ENCODE results near the gene OR6A2. TPM values are rescaled to one million over a fixed set of nuclear protein-coding genes. Genes with fewer than 3 reads are reported as not detected.

OR6A2 gene
- total RNA-seq, 1 donor from 2014 or later, result 0.18 TPM

- DNase-seq (ENCODE audit: low spot score), result no peak
- ATAC-seq, result peak; percentile 70
- intact Hi-C loops (cut with DNase I), result no loop called here
Measured at GRCh38 chr11:6771926-6772893, 27.3 kb downstream of the OR6A2 start, which contains the start of gene OR2AG2. OR2AG2 (minus strand) TSS chr11:6771976; CDS start chr11:6768957, 3,019 bp downstream.

DNA sequence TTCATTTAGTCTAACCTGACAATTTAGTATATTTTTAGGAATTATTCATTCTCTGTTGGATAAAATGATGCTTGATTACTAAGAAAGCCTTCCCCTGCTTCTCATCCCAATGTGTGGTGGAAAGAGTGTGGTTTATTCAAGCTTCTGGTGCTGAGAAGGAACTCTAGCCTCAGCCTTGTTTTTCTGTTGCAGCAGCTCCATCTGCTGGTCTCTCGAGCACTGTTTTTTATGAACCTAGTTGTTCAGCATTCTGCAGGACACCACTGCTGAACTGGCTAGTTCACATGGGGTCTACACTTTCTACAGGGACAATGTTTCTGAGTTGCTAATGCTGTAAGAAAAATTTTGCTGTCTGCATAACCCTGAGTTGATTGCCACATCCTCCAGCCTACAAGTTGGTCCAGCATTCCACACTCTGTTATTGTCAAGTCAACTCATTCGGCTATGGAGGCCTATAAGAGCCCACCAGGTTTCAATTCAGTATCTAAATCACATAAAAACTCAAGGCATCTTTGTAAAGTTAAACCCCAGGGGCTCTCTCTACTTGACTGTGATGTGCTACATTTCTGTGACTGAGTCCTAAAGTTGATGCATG is 42.0 kb downstream of the OR6A2 start:
- DNase-seq (ENCODE audit: low spot score) (no peak), ATAC-seq (peak; percentile 69)

DNA sequence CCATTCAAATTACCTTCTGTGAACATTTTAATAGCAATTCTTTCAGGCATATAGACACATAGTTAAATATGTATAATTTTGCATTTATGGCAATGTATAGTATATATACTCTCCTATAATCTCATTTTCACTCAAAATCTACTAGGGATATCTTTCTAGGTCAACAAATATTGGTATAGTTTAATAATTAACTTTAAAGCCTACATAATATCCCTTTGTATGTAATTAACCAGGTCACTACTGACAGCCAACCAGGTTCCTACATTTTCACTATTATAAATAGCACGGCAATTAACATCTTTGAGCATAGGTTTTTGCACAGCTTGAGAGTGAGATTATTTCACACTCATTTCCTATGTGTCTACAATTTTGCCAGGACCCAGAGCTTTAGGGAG is 43.5 kb downstream of the OR6A2 start:
- DNase-seq (ENCODE audit: low spot score) (no peak), ATAC-seq (no peak)
- intact Hi-C loops (cut with DNase I), result no loop called here

More for the DNA sequence above, 42.0 kb downstream of the OR6A2 start:
- intact Hi-C loops (cut with DNase I), result no loop called here

- ATAC-seq, result peak; percentile 45
- DNase-seq (ENCODE audit: low spot score), result no peak
- intact Hi-C loops (cut with DNase I), result no loop called here
Measured at GRCh38 chr11:6755303-6755952, 44.1 kb downstream of the OR6A2 start.

DNA sequence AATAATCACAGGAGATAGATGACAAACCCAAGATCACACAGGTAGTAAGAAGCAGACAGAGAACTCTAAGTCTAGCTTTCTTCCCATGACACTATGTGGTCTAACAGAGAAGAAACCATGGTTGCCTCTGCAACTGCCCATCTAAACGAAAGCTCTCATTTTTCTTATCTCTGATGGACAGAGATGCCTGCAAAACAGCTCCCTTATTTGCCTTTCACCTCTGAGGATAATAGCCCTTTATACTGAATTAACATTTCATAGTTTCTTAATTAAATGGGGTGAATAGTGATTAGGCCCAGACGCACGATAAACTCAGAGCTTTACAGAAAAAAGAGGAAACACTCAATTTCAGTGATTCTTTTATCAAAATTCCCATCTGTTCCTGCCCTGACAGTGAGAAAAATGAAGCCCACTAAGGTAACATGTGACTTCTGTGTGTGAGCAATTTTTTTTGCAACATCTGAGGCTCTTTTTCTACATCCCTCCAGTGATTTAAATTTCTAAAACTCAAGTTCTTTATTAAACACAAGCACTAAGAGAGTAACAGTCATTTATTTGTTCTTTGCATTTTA is 52.3 kb downstream of the OR6A2 start:
- intact Hi-C loops (cut with DNase I), result no loop called here
- ATAC-seq (no peak), DNase-seq (ENCODE audit: low spot score) (no peak)

DNA sequence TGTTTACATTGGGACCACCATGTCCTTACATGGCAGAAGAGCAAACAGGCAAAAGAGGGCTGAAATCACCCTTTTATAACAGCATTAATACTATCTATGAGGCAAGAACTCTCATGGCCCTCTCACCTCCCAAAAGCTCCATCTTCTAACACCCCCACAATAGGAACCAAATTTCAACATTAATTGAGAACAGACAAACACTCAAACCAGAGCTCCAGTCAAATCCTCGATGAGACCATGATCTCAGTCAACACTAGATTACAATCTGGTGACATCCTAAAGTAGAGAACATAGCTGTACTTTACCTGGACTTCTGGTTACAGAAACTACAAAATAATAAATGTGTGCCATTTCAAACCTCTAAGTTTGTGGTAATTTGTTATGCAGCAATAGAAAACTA is 52.9 kb downstream of the OR6A2 start:
- no peak for DNase-seq (ENCODE audit: low spot score)
- intact Hi-C loops (cut with DNase I), result no loop called here
- ATAC-seq, result no peak

DNA sequence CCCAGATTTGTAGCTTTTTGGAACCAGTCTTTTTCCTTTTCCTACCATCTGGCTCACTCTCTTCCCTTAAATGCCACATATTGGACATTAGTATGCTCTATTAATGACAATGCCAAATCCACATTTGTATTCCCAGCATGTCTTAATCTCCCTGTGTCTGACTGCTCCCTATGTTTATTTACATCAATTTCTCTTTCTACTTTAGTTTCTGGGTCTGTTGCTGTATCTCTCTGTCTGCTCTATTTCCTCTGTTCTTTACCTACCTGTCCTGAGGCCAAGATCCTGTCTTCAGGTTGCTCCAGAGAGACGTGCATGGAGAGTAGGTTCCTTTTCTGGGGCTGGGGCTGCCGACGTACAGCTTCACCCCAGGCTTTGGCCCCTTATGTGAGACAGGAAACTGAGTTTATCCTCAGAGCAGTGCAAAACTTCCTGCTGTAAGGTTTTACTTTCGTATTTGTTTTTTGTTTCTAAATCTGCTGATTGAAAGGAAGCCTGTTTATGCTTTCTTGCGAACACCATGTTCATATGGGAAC is 53.3 kb downstream of the OR6A2 start:
- DNase-seq (ENCODE audit: low spot score) (no peak), ATAC-seq (no peak)
- intact Hi-C loops (cut with DNase I), result no loop called here

DNA sequence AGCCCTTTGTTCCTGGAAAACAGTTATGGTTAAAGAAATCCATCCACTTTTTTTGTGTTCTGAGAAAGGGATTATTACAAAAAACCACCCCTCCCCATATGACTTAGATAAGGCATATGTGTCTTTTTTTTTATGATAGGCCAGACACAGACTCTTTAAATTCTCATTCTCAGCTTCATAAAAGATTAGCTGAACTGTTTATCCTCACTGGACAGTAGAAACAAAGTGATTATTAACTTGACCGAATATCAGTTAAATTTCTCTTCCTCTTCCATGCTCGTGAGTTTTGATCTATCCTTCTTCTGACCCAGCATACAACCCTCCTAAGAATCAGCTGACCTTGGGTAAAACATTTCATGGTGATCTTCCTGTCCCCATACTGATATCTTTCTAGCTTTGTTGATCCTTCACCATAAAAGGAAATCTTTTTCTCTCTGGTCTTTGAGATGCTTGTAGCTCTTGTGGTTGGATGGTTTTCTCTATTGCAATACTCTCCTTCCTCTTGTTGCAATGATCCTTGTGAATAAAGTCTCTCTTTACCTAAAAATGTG is 53.9 kb downstream of the OR6A2 start:
- DNase-seq (ENCODE audit: low spot score), result no peak
- intact Hi-C loops (cut with DNase I), result no loop called here
- no peak for ATAC-seq

GRCh38 chr11:6745018-6745417 is 54.5 kb downstream of the OR6A2 start:
- ATAC-seq (no peak), DNase-seq (ENCODE audit: low spot score) (no peak)
- intact Hi-C loops (cut with DNase I), result no loop called here

- intact Hi-C loops (cut with DNase I), result no loop called here
- no peak for ATAC-seq
- DNase-seq (ENCODE audit: low spot score), result no peak
Measured at GRCh38 chr11:6742260-6742659, 57.2 kb downstream of the OR6A2 start.

Other genes starting within 250 kb of the OR6A2 start
- 20.9 TPM for gene RRP8, start 196.1 kb downstream of the OR6A2 start, total RNA-seq
- 208 TPM for gene ILK, start 195.9 kb downstream of the OR6A2 start, total RNA-seq
- gene TAF10, start 187.5 kb downstream of the OR6A2 start, total RNA-seq, result 79.4 TPM
- 100 TPM for gene TPP1, start 180.3 kb downstream of the OR6A2 start, total RNA-seq
- gene DCHS1, start 143.9 kb downstream of the OR6A2 start, total RNA-seq, result 22.7 TPM
- gene MRPL17, start 116.3 kb downstream of the OR6A2 start, total RNA-seq, result 25.5 TPM
- not detected for gene OR2AG2, start 27.7 kb downstream of the OR6A2 start, total RNA-seq
- not detected for gene OR2AG1, start 16.7 kb downstream of the OR6A2 start, total RNA-seq
- gene OR10A5, start 46.0 kb upstream of the OR6A2 start, total RNA-seq, result not detected
- not detected for gene OR10A2, start 63.4 kb upstream of the OR6A2 start, total RNA-seq
- not detected for gene OR10A4, start 76.9 kb upstream of the OR6A2 start, total RNA-seq
- gene OR2D2, start 92.8 kb upstream of the OR6A2 start, total RNA-seq, result not detected
- not detected for gene OR2D3, start 121.3 kb upstream of the OR6A2 start, total RNA-seq
- gene ZNF215, start 126.7 kb upstream of the OR6A2 start, total RNA-seq, result 0.80 TPM
- 8.3 TPM for gene ZNF214, start 220.7 kb upstream of the OR6A2 start, total RNA-seq
- gene NLRP14, start 220.8 kb upstream of the OR6A2 start, total RNA-seq, result 0.53 TPM

Measured in sciatic nerve (tissue), 2 donors.